ENCODE results near the gene CARNS1.

The CARNS1 gene

GRCh38 chr11:67396587-67397389, 18.7 kb upstream of the CARNS1 start:
- Histone ChIP-seq H3K9me2 (replicated peaks; ENCODE audit: insufficient read depth, low read length) (no peaks in the 10 kb centered on the region), H3K27me3 (ENCODE audit: low read length) (no peaks in the 10 kb centered on the region), H3K9ac (ENCODE audit: low read length) (no peak overlapping the region), H3K79me2 (ENCODE audit: insufficient read depth, low read length) (peaks cover 25% of the 10 kb centered on the region), H2AFZ (ENCODE audit: low read depth, low read length, severe bottlenecking) (no peak overlapping the region), H3K36me3 (ENCODE audit: low read length) (no peaks in the 10 kb centered on the region), H3K4me3 (ENCODE audit: insufficient read depth, low read length, poor library complexity, severe bottlenecking) (no peak overlapping the region), H4K20me1 (ENCODE audit: low read depth, low read length) (no peaks in the 10 kb centered on the region), H3F3A (ENCODE audit: insufficient read depth) (peaks cover 6% of the 10 kb centered on the region; the same call in 1 of the 2 replicates), H3K9me3 (ENCODE audit: insufficient read depth, low read length) (no peaks in the 10 kb centered on the region), H3K27ac (ENCODE audit: low read depth, low read length) (no peak overlapping the region), H3K4me2 (ENCODE audit: low read depth, low read length, poor library complexity, severe bottlenecking) (no peak overlapping the region)
- TF ChIP-seq EZH2phosphoT487 (conservative IDR thresholded peaks at IDR 0.05; ENCODE audit: low read length) (no peak), CTCF (IDR thresholded peaks at IDR 0.05; ENCODE audit: insufficient read depth, low read length, poor library complexity, severe bottlenecking) (no peak)

DNA sequence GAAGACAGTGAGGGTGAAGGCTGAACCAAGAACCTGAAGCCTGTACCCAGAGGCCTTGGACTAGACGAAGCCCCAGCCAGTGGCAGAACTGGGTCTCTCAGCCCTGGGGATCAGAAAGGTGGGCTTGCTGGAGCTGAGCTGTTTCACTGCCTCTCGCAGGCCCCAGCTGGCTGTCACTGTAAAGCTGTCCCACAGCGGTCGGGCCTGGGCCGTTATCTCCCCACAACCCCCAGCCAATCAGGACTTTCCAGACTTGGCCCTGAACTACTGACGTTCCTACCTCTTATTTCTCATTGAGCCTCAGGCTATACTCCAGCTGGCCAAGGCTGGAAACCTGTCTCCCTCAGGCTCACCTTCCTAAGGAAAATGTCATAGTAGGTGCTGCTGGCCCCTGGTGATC, 17.9 kb upstream of the CARNS1 start:
- no peak overlapping the region for H3K27ac ChIP-seq (ENCODE audit: low read depth, low read length)
- no peaks in the 10 kb centered on the region for H4K20me1 ChIP-seq (ENCODE audit: low read depth, low read length)
- H3K27me3 ChIP-seq (ENCODE audit: low read length), result no peaks in the 10 kb centered on the region
- H3K9me3 ChIP-seq (ENCODE audit: insufficient read depth, low read length), result no peaks in the 10 kb centered on the region
- H3K79me2 ChIP-seq (ENCODE audit: insufficient read depth, low read length), result peaks cover 17% of the 10 kb centered on the region
- H3K9me2 ChIP-seq (replicated peaks; ENCODE audit: insufficient read depth, low read length), result no peaks in the 10 kb centered on the region
- H3F3A ChIP-seq (ENCODE audit: insufficient read depth), result peaks cover 6% of the 10 kb centered on the region; the same call in 1 of the 2 replicates
- TF ChIP-seq CTCF (IDR thresholded peaks at IDR 0.05; ENCODE audit: insufficient read depth, low read length, poor library complexity, severe bottlenecking), result no peak
- no peak for TF ChIP-seq EZH2phosphoT487 (conservative IDR thresholded peaks at IDR 0.05; ENCODE audit: low read length)
- no peak overlapping the region for H3K9ac ChIP-seq (ENCODE audit: low read length)
- H2AFZ ChIP-seq (ENCODE audit: low read depth, low read length, severe bottlenecking), result no peak overlapping the region
- no peaks in the 10 kb centered on the region for H3K36me3 ChIP-seq (ENCODE audit: low read length)
- no peak overlapping the region for H3K4me2 ChIP-seq (ENCODE audit: low read depth, low read length, poor library complexity, severe bottlenecking)
- H3K4me3 ChIP-seq (ENCODE audit: insufficient read depth, low read length, poor library complexity, severe bottlenecking), result no peak overlapping the region

DNA sequence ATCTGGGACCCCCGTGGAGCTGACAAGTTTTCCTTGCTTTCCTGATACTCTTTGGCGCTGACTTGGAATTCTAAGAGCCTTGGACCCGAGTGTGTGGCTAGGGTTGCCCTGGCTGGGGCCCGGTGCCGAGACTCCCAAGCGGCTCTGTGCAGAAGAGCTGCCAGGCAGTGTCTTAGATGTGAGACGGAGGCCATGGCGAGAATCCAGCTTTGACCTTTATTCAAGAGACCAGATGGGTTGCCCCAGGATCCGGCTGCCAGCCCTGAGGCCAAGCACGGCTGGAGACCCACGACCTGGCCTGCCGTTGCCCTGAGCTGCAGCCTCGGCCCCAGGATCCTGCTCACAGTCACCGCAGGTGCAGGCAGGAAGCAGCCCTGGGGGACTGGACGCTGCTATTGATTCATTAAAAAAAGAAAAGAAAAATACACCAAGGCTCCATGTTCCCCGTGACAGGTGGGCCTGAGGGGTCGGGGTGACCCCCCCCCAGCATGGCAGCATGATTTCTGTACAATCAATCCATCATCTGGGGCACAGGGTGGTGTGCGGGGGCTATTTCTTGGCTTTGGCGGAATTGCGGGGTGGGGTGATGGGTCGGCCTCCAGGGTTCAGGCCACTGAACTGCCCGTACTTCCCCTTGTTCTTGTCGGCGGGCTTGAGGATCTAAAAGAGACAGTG, 17.4 kb upstream of the CARNS1 start:
- Histone ChIP-seq H3F3A (ENCODE audit: insufficient read depth) (peaks cover 8% of the 10 kb centered on the region), H3K36me3 (ENCODE audit: low read length) (no peaks in the 10 kb centered on the region), H3K4me2 (ENCODE audit: low read depth, low read length, poor library complexity, severe bottlenecking) (no peak overlapping the region), H3K79me2 (ENCODE audit: insufficient read depth, low read length) (peaks cover 15% of the 10 kb centered on the region), H2AFZ (ENCODE audit: low read depth, low read length, severe bottlenecking) (no peak overlapping the region), H3K27ac (ENCODE audit: low read depth, low read length) (no peak overlapping the region), H3K9me2 (replicated peaks; ENCODE audit: insufficient read depth, low read length) (no peaks in the 10 kb centered on the region), H3K27me3 (ENCODE audit: low read length) (no peaks in the 10 kb centered on the region), H4K20me1 (ENCODE audit: low read depth, low read length) (no peaks in the 10 kb centered on the region), H3K4me3 (ENCODE audit: insufficient read depth, low read length, poor library complexity, severe bottlenecking) (no peak overlapping the region), H3K9ac (ENCODE audit: low read length) (no peak overlapping the region), H3K9me3 (ENCODE audit: insufficient read depth, low read length) (no peaks in the 10 kb centered on the region)
- TF ChIP-seq EZH2phosphoT487 (conservative IDR thresholded peaks at IDR 0.05; ENCODE audit: low read length), result no peak
- TF ChIP-seq CTCF (IDR thresholded peaks at IDR 0.05; ENCODE audit: insufficient read depth, low read length, poor library complexity, severe bottlenecking), result no peak

All from SU-DHL-6 (cell line).